Motor neuron (in vitro differentiated cells): ENCODE measurements around the gene GABBR2. TPM values are rescaled to one million over a fixed set of nuclear protein-coding genes. Genes with fewer than 3 reads are reported as not detected.
"Not testable (repeated sequence)": the region's sequence is repeated elsewhere in the genome, so short reads cannot be mapped to it uniquely, and the experiment has no call there.

Experiments used
- ATAC-seq, 8 experiments: fragments of 200-7000 bp; cut with Tn5 transposase; replicated peaks in 6 of 8; 2 replicates each; pipeline ENCODE4 v1.8.0; 2021; ENCODE audit warnings: mild to moderate bottlenecking in 8 of 8, moderate library complexity in 8 of 8
- H3K27ac ChIP-seq, 2 donors: fragments of 250-450 bp; sonication (Bioruptor Pico); 2 replicates each; pipeline ENCODE4 v1.9.0; 2021; ENCODE audit warnings: antibody characterized with exemption in 2 of 2, mild to moderate bottlenecking in 2 of 2, moderate library complexity in 1 of 2
- H3K4me1 ChIP-seq, 2 donors: fragments of 250-450 bp; sonication (Bioruptor Pico); replicated peaks in 1 of 2; 2 replicates each; pipeline ENCODE4 v1.6.1; 2021; ENCODE audit warnings: antibody characterized with exemption in 2 of 2, mild to moderate bottlenecking in 2 of 2, moderate library complexity in 1 of 2
- H3K4me3 ChIP-seq, 5 donors: fragments of 250-450 bp; sonication (Bioruptor Pico); 2 replicates each; pipeline ENCODE4 v1.9.0; 2021; ENCODE audit warnings: antibody characterized with exemption in 5 of 5, mild to moderate bottlenecking in 5 of 5, moderate library complexity in 4 of 5
- WGBS, 10 experiments: fragments of 450-650 bp; shearing (Covaris generic); methylation state at CpG; one replicate each; pipeline ENCODE4 v1.0.0; 2022; 5-methylcytosine and 5-hydroxymethylcytosine counted together
- in situ Hi-C, 9 experiments: fragments of 400-800 bp; cut with MboI; loops; one replicate each; pipeline ENCODE4 v1.15.0; 2021; ENCODE audit warnings: low sequenced_read_pairs in 9 of 9, low pct_unique_long_range_greater_than_20kb in 2 of 9; ENCODE audit not compliant: unreplicated experiment in 9 of 9
- total RNA-seq, 8 experiments: library from RNA; unstranded; fragments of 300-600 nt; gene quantifications; 2 replicates each; pipeline versions ENCODE4 v1.2.3 to v1.2.4, GENCODE V29; 2022

Gene GABBR2
- total RNA-seq, 8 experiments from 2014 or later: 0.07 to 26.0 (median 3.9) TPM

DNA sequence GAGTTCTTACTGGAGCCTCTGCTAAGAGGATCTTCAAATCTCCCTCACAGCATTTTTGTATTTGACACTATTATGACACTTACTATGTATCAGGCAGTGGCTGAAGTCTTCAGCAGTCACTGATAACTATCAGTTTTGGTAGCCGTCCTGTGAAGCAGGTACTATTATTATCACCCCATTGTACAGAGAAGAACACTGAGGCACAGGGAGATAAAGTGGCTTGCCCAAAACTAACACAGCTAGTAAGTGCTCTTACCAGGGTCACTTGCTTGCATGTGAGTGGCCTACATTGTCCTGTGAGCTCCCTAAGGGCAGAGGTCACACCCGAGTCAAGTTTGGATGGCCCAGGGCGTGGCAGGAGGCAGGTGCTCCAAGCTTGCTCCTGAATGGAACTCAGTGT lies 16.8 kb downstream of the GABBR2 start:
- WGBS, 10 experiments: 66 to 100% (median 86%) methylated on average over 1 to 3 of the region's 3 CpGs; no CpG with 5 or more reads in 3 of the 10 experiments
- in situ Hi-C loops: no loop called here

DNA sequence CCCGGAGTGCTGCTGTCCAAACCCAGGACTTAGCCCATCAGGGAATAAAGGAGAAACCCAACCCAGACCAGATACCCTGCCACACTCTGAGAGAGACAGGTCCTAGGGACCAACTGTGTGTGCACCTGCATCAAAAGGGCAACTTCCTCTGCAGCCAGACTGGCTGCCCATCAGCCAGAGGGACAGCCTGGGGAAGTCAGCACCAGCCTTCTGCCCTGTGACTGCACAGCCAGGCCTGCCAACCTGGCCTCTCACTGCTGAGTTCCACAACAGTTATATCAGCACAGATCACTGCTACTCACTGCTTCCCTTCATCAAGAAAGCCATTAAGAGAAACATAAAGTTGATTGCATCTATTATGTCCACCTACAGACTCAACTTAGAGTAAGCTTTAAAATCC lies 18.0 kb downstream of the GABBR2 start:
- no peaks in the 10 kb centered on the region for H3K4me1 ChIP-seq
- no peak for ATAC-seq
- no peak overlapping the region for H3K4me3 ChIP-seq
- in situ Hi-C loops: no loop called here
- H3K27ac ChIP-seq: no peak overlapping the region
- 100% methylated on average over 1 of the region's 1 CpG; no CpG with 5 or more reads in 9 of the 10 experiments for WGBS, 10 experiments

More for the DNA sequence above, 16.8 kb downstream of the GABBR2 start:
- no peak overlapping the region for H3K27ac ChIP-seq
- no peaks in the 10 kb centered on the region for H3K4me1 ChIP-seq
- H3K4me3 ChIP-seq: no peak overlapping the region
- ATAC-seq: no peak

DNA sequence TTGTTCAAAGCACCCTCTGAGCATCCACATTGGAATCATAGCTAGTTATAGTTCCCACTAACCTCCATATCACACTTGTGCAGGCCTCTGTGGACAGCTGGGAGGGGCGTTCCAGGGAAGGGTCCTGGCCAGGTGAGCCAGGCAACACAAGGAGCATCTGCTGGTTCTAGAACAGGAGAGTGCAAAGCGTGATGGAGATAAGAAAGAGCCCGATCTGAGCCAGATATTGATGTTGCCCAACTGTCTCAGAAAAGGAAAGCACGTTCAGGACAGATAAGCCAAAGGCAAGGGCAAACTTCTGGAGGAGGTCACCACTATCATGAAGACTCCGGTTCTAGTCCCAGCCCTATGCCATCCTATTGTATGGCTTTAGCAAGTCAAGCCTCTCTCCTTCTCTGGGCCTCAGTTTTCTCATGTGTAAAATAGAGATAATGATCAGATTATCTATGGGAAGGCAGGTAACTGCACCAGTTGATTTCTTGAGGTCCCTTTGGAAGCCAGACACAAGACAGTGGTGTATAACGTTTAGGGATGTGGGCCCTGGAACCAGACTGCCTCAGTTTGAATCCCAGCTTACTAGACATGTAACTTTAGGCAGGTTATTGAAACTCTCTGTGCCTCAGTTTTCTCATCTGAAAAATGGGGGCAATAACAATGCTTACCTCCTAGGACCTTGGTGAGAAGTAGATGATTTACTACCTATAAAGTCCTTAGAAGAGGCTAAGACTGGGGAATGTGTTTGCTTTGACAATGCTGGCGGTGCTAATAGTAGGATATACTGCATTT lies 19.8 kb downstream of the GABBR2 start:
- in situ Hi-C loops: no loop called here
- no peak overlapping the region for H3K4me3 ChIP-seq
- ATAC-seq: no peak
- no peaks in the 10 kb centered on the region for H3K4me1 ChIP-seq
- no peak overlapping the region for H3K27ac ChIP-seq
- WGBS, 10 experiments: 19 to 100% (median 60%) methylated on average over 1 to 7 of the region's 7 CpGs

DNA sequence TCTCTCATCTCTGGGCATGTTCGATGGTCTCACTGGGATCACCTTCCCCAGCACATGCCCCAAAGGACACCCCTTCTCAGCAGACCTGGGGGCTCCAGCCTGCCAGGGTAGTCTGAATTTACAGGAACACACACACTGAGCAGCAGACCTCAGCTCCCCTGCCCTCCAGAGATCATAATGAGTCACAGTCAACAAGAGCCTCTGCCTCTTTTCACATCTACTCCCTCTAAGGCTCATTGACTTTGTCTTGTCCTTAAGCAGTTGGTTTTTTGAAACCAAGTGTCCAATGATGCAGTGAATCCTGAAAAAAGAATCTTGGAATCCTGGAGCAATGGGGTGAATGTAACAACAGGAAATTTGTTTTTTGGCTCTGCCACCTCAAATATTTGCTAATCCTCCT lies 20.8 kb downstream of the GABBR2 start:
- WGBS, 10 experiments: 40 to 100% (median 82%) methylated on average over 1 of the region's 1 CpG; no CpG with 5 or more reads in 6 of the 10 experiments
- in situ Hi-C loops: no loop called here
- no peaks in the 10 kb centered on the region for H3K4me1 ChIP-seq
- H3K4me3 ChIP-seq: no peak overlapping the region
- ATAC-seq: peak in 1 of 8 experiments; percentile 31
- no peak overlapping the region for H3K27ac ChIP-seq

DNA sequence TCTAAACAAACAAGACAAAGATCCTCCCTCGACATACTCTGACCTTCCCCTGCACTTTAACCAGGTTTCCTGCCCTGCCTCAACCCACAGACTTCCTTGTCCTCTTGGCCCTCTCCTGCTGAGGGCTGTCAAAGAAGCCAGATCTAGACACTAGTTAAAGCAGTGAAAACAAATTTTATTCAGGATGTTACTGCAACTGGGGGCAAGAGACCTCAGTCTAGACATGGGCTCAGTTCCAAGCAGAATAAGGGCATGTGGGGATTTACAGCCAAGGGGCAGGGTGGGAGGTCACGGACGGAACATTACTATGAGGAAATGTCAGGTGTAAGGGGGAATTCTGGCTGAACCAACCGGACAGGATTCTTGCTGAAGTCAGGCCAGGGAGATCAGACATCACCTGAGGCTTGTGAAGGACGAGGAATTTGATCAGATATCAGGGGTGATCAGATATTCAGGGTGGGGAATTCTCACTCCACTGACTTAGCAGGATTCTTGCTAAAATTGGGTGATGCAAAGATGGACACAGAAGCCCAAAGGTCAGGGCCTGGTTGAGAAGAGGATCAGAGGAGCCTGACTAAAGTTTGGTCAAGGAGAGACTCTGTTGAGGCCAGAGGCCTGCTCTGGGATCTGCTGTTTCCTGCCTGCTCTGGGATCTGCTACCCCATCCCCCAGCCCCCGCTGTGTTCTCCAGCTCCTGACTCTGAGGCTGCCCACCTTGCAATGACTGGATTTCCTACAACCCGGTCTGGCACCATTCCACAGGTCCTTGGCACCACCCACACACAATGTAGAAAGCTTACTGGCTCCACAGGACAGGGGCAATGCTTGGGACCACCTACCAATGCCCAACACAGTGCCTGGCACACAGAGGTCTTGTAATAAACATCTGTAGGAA lies 21.5 kb downstream of the GABBR2 start:
- Histone ChIP-seq H3K4me1 (no peaks in the 10 kb centered on the region), H3K27ac (no peak overlapping the region), H3K4me3 (no peak overlapping the region)
- no peak for ATAC-seq
- 40 to 71% (median 57%) methylated on average over 1 to 5 of the region's 7 CpGs; no CpG with 5 or more reads in 2 of the 10 experiments for WGBS, 10 experiments
- in situ Hi-C loops: no loop called here

- H3K4me1 ChIP-seq: not testable (repeated sequence)
- 30 to 88% (median 83%) methylated on average over 2 of the region's 2 CpGs; no CpG with 5 or more reads in 7 of the 10 experiments for WGBS, 10 experiments
These were observed 23.9 kb downstream of the GABBR2 start for GRCh38 chr9:98684816-98685215.

DNA sequence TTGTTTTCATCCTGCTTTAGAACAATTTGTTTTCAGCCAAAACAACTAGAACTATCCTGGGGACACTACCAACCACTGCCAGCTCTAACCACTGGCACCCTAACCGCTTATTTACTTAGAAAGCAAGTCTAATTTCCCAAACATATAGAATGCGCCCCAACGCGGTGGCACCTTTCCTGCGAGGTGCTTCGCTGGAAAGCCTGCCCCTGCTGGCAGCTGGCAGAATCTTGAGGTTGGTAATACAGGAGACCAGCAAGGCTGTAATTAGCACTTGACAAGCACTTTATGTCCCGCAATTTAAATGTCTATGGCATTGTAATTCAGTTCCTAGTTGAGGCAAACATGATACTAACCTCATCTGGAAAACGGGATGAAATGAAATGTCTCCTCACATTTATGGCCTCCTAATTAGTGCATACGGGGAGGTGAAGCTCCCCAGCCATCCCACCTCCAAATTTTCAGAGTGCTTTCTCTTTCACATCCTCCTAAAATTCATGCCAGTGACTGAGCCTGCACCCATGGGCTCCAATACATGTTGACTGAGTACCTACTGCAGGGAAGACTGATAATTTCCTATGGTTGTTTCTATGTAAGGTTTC lies 30.4 kb downstream of the GABBR2 start:
- in situ Hi-C loops: no loop called here
- H3K27ac ChIP-seq: no peak overlapping the region
- no peak overlapping the region for H3K4me3 ChIP-seq
- peak in 3 of 8 experiments; percentile 18 to 64 (median 55) for ATAC-seq
- WGBS, 10 experiments: 0 to 33% (median 17%) methylated on average over 1 to 9 of the region's 9 CpGs
- no peaks in the 10 kb centered on the region for H3K4me1 ChIP-seq

More at GRCh38 chr9:98684816-98685215, 23.9 kb downstream of the GABBR2 start:
- in situ Hi-C loops, H3K27ac ChIP-seq, H3K4me3 ChIP-seq: not testable (repeated sequence)
- ATAC-seq: peak in 2 of 8 experiments; percentile 52 to 67

GRCh38 chr9:98673681-98674080 lies 35.1 kb downstream of the GABBR2 start:
- Histone ChIP-seq H3K4me1 (no peaks in the 10 kb centered on the region), H3K4me3 (no peak overlapping the region), H3K27ac (no peak overlapping the region)
- ATAC-seq: peak in 2 of 8 experiments; percentile 20 to 25
- in situ Hi-C loops: no loop called here
- 19 to 77% (median 63%) methylated on average over 3 to 5 of the region's 5 CpGs for WGBS, 10 experiments

DNA sequence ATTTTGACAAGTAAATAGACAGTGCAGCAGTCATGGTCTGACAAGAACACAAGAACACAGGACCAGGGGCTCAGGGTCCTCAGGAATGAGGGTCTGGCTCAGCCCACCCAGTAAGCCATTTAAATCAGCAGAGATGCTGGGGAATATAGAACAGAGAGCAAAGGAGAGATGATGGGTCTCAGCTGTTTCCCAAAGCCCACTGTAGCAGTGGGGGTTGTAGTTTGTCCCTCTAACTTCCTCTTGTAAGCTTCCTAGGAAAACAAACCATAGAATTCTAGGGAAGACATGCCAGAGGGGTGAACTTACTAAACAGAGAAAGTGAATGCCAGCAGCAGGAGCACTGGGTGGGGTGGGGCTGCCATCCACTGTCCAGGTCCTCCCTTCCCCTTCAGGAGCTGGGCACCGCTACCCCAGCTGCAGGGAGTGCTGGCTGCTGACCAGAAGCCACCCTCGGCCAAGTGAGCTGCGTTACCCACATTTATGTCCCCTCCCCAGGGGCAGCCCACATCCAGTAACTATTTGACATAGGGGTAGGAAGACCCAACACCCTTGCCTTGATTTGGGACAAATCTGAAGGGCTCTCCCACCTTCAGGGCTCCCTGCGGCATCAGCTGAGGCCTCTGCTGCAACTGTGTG lies 41.6 kb downstream of the GABBR2 start:
- 0 to 86% (median 56%) methylated on average over 1 to 3 of the region's 4 CpGs; no CpG with 5 or more reads in 4 of the 10 experiments for WGBS, 10 experiments
- ATAC-seq: no peak

GRCh38 chr9:98665501-98665900 lies 43.2 kb downstream of the GABBR2 start:
- Histone ChIP-seq H3K4me1 (no peaks in the 10 kb centered on the region), H3K27ac (no peak overlapping the region), H3K4me3 (no peak overlapping the region)
- no peak for ATAC-seq
- in situ Hi-C loops: no loop called here
- 33 to 82% (median 50%) methylated on average over 2 to 3 of the region's 4 CpGs; no CpG with 5 or more reads in 7 of the 10 experiments for WGBS, 10 experiments

More for the DNA sequence above, 41.6 kb downstream of the GABBR2 start:
- no peaks in the 10 kb centered on the region for H3K4me1 ChIP-seq
- in situ Hi-C loops: no loop called here
- no peak overlapping the region for H3K4me3 ChIP-seq
- H3K27ac ChIP-seq: no peak overlapping the region

DNA sequence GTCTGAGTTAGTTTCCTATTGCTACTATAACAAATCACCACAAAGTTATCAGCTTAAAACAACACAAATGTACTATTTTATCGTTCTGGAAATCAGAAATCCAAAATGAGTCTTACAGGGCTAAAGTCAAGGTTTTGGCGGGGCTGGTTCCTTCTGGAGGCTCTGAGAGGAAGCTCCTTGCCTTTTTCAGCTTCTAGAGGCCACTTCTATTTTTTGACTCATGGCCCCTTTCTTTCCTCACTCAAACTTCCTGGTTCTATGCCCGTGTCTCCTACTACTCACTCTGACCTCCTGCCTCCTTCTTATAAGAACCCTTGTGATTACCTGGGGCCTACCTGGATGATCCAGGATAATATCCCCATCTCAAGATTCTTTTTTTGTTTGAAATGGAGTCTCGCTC lies 48.2 kb downstream of the GABBR2 start:
- ATAC-seq: no peak
- Histone ChIP-seq H3K4me1 (no peaks in the 10 kb centered on the region), H3K4me3 (no peak overlapping the region), H3K27ac (no peak overlapping the region)
- in situ Hi-C loops: no loop called here
- 31 to 100% (median 79%) methylated on average over 1 to 4 of the region's 4 CpGs; no CpG with 5 or more reads in 1 of the 10 experiments for WGBS, 10 experiments

GRCh38 chr9:98658951-98659351 lies 49.8 kb downstream of the GABBR2 start:
- 0 to 100% (median 43%) methylated on average over 1 of the region's 1 CpG; no CpG with 5 or more reads in 3 of the 10 experiments for WGBS, 10 experiments
- H3K4me3 ChIP-seq: no peak overlapping the region
- in situ Hi-C loops: no loop called here
- peak in 3 of 8 experiments; percentile 22 to 66 (median 49) for ATAC-seq
- no peaks in the 10 kb centered on the region for H3K4me1 ChIP-seq
- no peak overlapping the region for H3K27ac ChIP-seq
